ENCODE results near the gene IGFL4. TPM values are rescaled to one million over a fixed set of nuclear protein-coding genes. Genes with fewer than 3 reads are reported as not detected.

Gene IGFL4
- total RNA-seq, 1 donor from 2014 or later, result 2.3 TPM

GRCh38 chr19:46076951-46077814, 36.4 kb upstream of the IGFL4 start:
- Mint-ChIP-seq H3K4me1 (ENCODE audit: low read depth, unreplicated experiment) (peaks cover 49% of the 10 kb centered on the region), H3K27me3 (ENCODE audit: low read depth, unreplicated experiment) (peaks cover 17% of the 10 kb centered on the region), H3K9me3 (ENCODE audit: unreplicated experiment) (peaks cover 14% of the 10 kb centered on the region), H3K36me3 (ENCODE audit: low read depth, unreplicated experiment) (peaks cover 7% of the 10 kb centered on the region), H3K27ac (ENCODE audit: unreplicated experiment) (peak overlapping the region; percentile 56), H3K4me3 (ENCODE audit: unreplicated experiment) (peak overlapping the region; percentile 91)
- Histone ChIP-seq H3K36me3 (ENCODE audit: insufficient read depth, low read length) (no peaks in the 10 kb centered on the region), H3K27ac (ENCODE audit: low read depth, low read length) (no peak overlapping the region), H3K4me2 (ENCODE audit: low read length) (peak overlapping the region; percentile 85), H4K20me1 (ENCODE audit: insufficient read depth, low read length) (no peaks in the 10 kb centered on the region), H3K79me2 (ENCODE audit: insufficient read depth, low read length) (no peaks in the 10 kb centered on the region), H3K4me1 (ENCODE audit: insufficient read depth, low read length) (peaks cover 27% of the 10 kb centered on the region), H3K27me3 (ENCODE audit: insufficient read depth, low read length) (peaks cover 25% of the 10 kb centered on the region), H3K9ac (ENCODE audit: low read length) (no peak overlapping the region), H3K9me3 (ENCODE audit: insufficient read depth, low read depth, low read length) (peaks cover 8% of the 10 kb centered on the region), H2AFZ (ENCODE audit: low read depth, low read length) (peak overlapping the region; percentile 67), H3K4me3 (ENCODE audit: insufficient read depth, low read depth, low read length) (peak overlapping the region; percentile 46)
- TF ChIP-seq CTCF (IDR thresholded peaks at IDR 0.05; ENCODE audit: insufficient read depth, low read depth, low read length) (peak; percentile 99), EZH2 (IDR thresholded peaks at IDR 0.05; ENCODE audit: insufficient read depth, low read length) (peak; percentile 77)
- DNase-seq (ENCODE audit: low read depth) (peak; percentile 62), FAIRE-seq (no peak)

- peaks cover 14% of the 10 kb centered on the region for H3K9me3 Mint-ChIP-seq (ENCODE audit: unreplicated experiment)
- peaks cover 8% of the 10 kb centered on the region for H3K9me3 ChIP-seq (ENCODE audit: insufficient read depth, low read depth, low read length)
Observed at GRCh38 chr19:46076031-46076880, 35.5 kb upstream of the IGFL4 start.

More at GRCh38 chr19:46076031-46076880, 35.5 kb upstream of the IGFL4 start:
- peaks cover 18% of the 10 kb centered on the region for H3K4me1 ChIP-seq (ENCODE audit: insufficient read depth, low read length)
- H3K4me3 ChIP-seq (ENCODE audit: insufficient read depth, low read depth, low read length), result no peak overlapping the region
- H3K79me2 ChIP-seq (ENCODE audit: insufficient read depth, low read length), result no peaks in the 10 kb centered on the region
- H3K9ac ChIP-seq (ENCODE audit: low read length), result no peak overlapping the region
- H2AFZ ChIP-seq (ENCODE audit: low read depth, low read length), result no peak overlapping the region
- peak overlapping the region; percentile 85 for H3K4me2 ChIP-seq (ENCODE audit: low read length)
- H3K4me3 Mint-ChIP-seq (ENCODE audit: unreplicated experiment), result peak overlapping the region; percentile 91
- TF ChIP-seq CTCF (IDR thresholded peaks at IDR 0.05; ENCODE audit: insufficient read depth, low read depth, low read length), result peak; percentile 21
- no peak for TF ChIP-seq EZH2 (IDR thresholded peaks at IDR 0.05; ENCODE audit: insufficient read depth, low read length)
- H3K27me3 ChIP-seq (ENCODE audit: insufficient read depth, low read length), result peaks cover 25% of the 10 kb centered on the region
- peaks cover 40% of the 10 kb centered on the region for H3K4me1 Mint-ChIP-seq (ENCODE audit: low read depth, unreplicated experiment)
- no peak overlapping the region for H3K27ac ChIP-seq (ENCODE audit: low read depth, low read length)
- FAIRE-seq (no peak), DNase-seq (ENCODE audit: low read depth) (no peak)
- H3K36me3 ChIP-seq (ENCODE audit: insufficient read depth, low read length), result no peaks in the 10 kb centered on the region
- no peaks in the 10 kb centered on the region for H4K20me1 ChIP-seq (ENCODE audit: insufficient read depth, low read length)
- H3K27ac Mint-ChIP-seq (ENCODE audit: unreplicated experiment), result no peak overlapping the region
- peaks cover 9% of the 10 kb centered on the region for H3K36me3 Mint-ChIP-seq (ENCODE audit: low read depth, unreplicated experiment)
- peaks cover 17% of the 10 kb centered on the region for H3K27me3 Mint-ChIP-seq (ENCODE audit: low read depth, unreplicated experiment)

Measured in astrocyte (in vitro differentiated cells and primary cell).